Endothelial cell of umbilical vein (primary cell): ENCODE results near the gene FHOD3. TPM values are rescaled to one million over a fixed set of nuclear protein-coding genes. Genes with fewer than 3 reads are reported as not detected.

ENCODE experiments used
- BruUV-seq: library from RNA; stranded (reverse); fragments of 400-500 nt; replicated peaks from 2 replicates; lab custom pipeline; 2021; lab: Mats Ljungman, UMichigan
- CTCF ChIA-PET: fragments of 300-600, 350-600 bp; sonication (Branson Sonifier 250); formaldehyde crosslinking; loops from one replicate; lab custom pipeline; 2021; ENCODE audit warnings: antibody characterized with exemption, inconsistent platforms; lab: Charles Lee
- POLR2A ChIA-PET: fragments of 300-600, 350-600 bp; sonication (Branson Sonifier 250); formaldehyde crosslinking; loops from one replicate; lab custom pipeline; 2021; ENCODE audit warnings: antibody characterized with exemption, inconsistent platforms; lab: Charles Lee
- DNase-seq: peaks from one replicate; pipeline ENCODE4 v3.0.0-alpha.2; 2011; ENCODE audit warnings: low read depth, low spot score
- FAIRE-seq: peaks from 2 replicates; lab custom pipeline; 2011; peaks lifted over from hg19 to GRCh38; lab: Jason Lieb, UNC
- H2AFZ ChIP-seq: 2 replicates; pipeline ENCODE4 v1.6.0; 2012; ENCODE audit warnings: low read depth, low read length, control low read depth, inconsistent platforms
- H3K27ac ChIP-seq: 2 replicates; pipeline ENCODE4 v1.5.1; 2011; ENCODE audit warnings: low read depth, mild to moderate bottlenecking, control low read depth, low read length, moderate library complexity; ENCODE audit not compliant: insufficient read depth
- H3K27me3 ChIP-seq, 2 experiments: 2 replicates each; pipeline versions ENCODE4 v1.6.0 to v1.6.1; 2011; ENCODE audit warnings: low read length in 2 of 2, mixed read lengths in 1 of 2; ENCODE audit not compliant: control insufficient read depth in 2 of 2, insufficient read depth in 2 of 2
- H3K36me3 ChIP-seq, 2 experiments: 2 replicates in 1 of 2; 3 replicates in 1 of 2; pipeline ENCODE4 v1.5.1; 2011; ENCODE audit warnings: low read length in 2 of 2, mild to moderate bottlenecking in 1 of 2, moderate library complexity in 1 of 2; ENCODE audit not compliant: control insufficient read depth in 2 of 2, insufficient read depth in 2 of 2; ENCODE audit errors: extremely low read depth in 1 of 2
- H3K4me1 ChIP-seq: 3 replicates; pipeline ENCODE4 v1.5.1; 2011; ENCODE audit warnings: mild to moderate bottlenecking, low read length; ENCODE audit not compliant: control insufficient read depth, insufficient read depth; ENCODE audit errors: extremely low read depth
- H3K4me2 ChIP-seq: 2 replicates; pipeline ENCODE4 v1.6.1; 2011; ENCODE audit warnings: low read length, control low read depth, mixed read lengths; ENCODE audit not compliant: insufficient read depth
- H3K4me3 ChIP-seq, 3 experiments: fragments of 200-600 bp in 1 of 3; sonication (generic), shearing (Covaris generic) in 1 of 3; replicated peaks in 1 of 3; 2 replicates each; pipeline ENCODE4 v1.5.1; 2011 to 2016; ENCODE audit warnings: control low read depth in 3 of 3, low read length in 3 of 3, mild to moderate bottlenecking in 2 of 3, inconsistent platforms in 1 of 3, low read depth in 1 of 3, moderate library complexity in 1 of 3; ENCODE audit not compliant: insufficient read depth in 1 of 3
- H3K79me2 ChIP-seq: 2 replicates; pipeline ENCODE4 v1.6.0; 2012; ENCODE audit warnings: low read length, inconsistent platforms; ENCODE audit not compliant: control insufficient read depth, insufficient read depth
- H3K9ac ChIP-seq: replicated peaks from 2 replicates; pipeline ENCODE3; 2011; ENCODE audit warnings: low read length, control low read depth; ENCODE audit not compliant: insufficient read depth; ENCODE audit errors: extremely low read depth
- H3K9me1 ChIP-seq: replicated peaks from 3 replicates; pipeline ENCODE4 v1.6.0; 2011; ENCODE audit warnings: mild to moderate bottlenecking, low read length; ENCODE audit not compliant: control insufficient read depth, insufficient read depth; ENCODE audit errors: extremely low read depth
- H3K9me3 ChIP-seq: replicated peaks from 2 replicates; pipeline ENCODE4 v1.5.1; 2012; ENCODE audit warnings: low read length, inconsistent platforms; ENCODE audit not compliant: control insufficient read depth, insufficient read depth
- H4K20me1 ChIP-seq: replicated peaks from 2 replicates; pipeline ENCODE3; 2011; ENCODE audit warnings: mild to moderate bottlenecking, low read length; ENCODE audit not compliant: control insufficient read depth, insufficient read depth; ENCODE audit errors: extremely low read depth
- EZH2 ChIP-seq: IDR thresholded peaks from 2 replicates; pipeline ENCODE4 v1.6.1; 2012; ENCODE audit warnings: borderline replicate concordance, low read depth, mild to moderate bottlenecking, moderate library complexity, low read length, inconsistent platforms; ENCODE audit not compliant: severe bottlenecking
- FOS ChIP-seq: IDR thresholded peaks from 2 replicates; pipeline ENCODE4 v1.6.1; 2011; ENCODE audit warnings: mild to moderate bottlenecking, low read length, moderate library complexity, borderline replicate concordance; ENCODE audit not compliant: insufficient read depth
- GATA2 ChIP-seq: IDR thresholded peaks from 2 replicates; pipeline ENCODE4 v1.7.0; 2011; ENCODE audit warnings: low read depth, mild to moderate bottlenecking, moderate library complexity, mixed read lengths, low read length; ENCODE audit not compliant: insufficient read length, insufficient read depth
- JUN ChIP-seq: IDR thresholded peaks from 2 replicates; pipeline ENCODE4 v1.6.1; 2011; ENCODE audit warnings: borderline replicate concordance, low read depth; ENCODE audit not compliant: insufficient read length, insufficient read depth
- MYC ChIP-seq: IDR thresholded peaks from one replicate; pipeline ENCODE4 v1.6.1; 2011; ENCODE audit warnings: mild to moderate bottlenecking, low read depth, low read length
- POLR2A ChIP-seq: IDR thresholded peaks from 2 replicates; pipeline ENCODE4 v1.6.1; 2012; ENCODE audit warnings: low read depth, mild to moderate bottlenecking, control low read depth, low read length
- POLR2AphosphoS5 ChIP-seq: IDR thresholded peaks from 2 replicates; pipeline ENCODE4 v1.6.1; 2012; ENCODE audit warnings: low read depth, mild to moderate bottlenecking, control low read depth, low read length, moderate library complexity; ENCODE audit not compliant: insufficient read depth
- dilution Hi-C: fragments of 300-500 bp; cut with MboI; formaldehyde crosslinking; loops from one replicate; pipeline ENCODE4 v1.15.0; 2019; ENCODE audit warnings: low sequenced_read_pairs; ENCODE audit not compliant: extremely low pct_ligation_motif_present
- intact Hi-C: fragments of 100-400 bp; cut with micrococcal nuclease; formaldehyde crosslinking; loops from one replicate; pipeline ENCODE4 v1.10.0; 2022
- polyA plus RNA-seq, 4 experiments: library from polyadenylated mRNA; depleted of rRNA in 3 of 4; stranded (reverse) in 3 of 4; unstranded in 1 of 4; fragments of >200 nt; gene quantifications; 2 replicates each; pipeline versions ENCODE4 v1.2.1 to v1.2.3, GENCODE V29; 2011 to 2012; ENCODE audit warnings: missing spikeins in 1 of 4
- total RNA-seq: library from RNA; stranded (reverse); gene quantifications from 2 replicates; pipeline ENCODE4 v1.2.3, GENCODE V29; 2021
- TF ChIP-seq, protein P1 (sequence below): IDR thresholded peaks from 2 replicates; pipeline ENCODE4 v1.6.1; 2011; ENCODE audit not compliant: insufficient read depth, insufficient read length
- TF ChIP-seq, protein P2 (sequence below), 2 donors: IDR thresholded peaks; 1 replicate in 1 of 2; 2 replicates in 1 of 2; pipeline ENCODE4 v1.5.1; 2011; ENCODE audit warnings: low read length in 2 of 2, mild to moderate bottlenecking in 2 of 2, moderate library complexity in 2 of 2, control low read depth in 1 of 2, inconsistent platforms in 1 of 2, low read depth in 1 of 2; ENCODE audit not compliant: insufficient read depth in 1 of 2; ENCODE audit errors: extremely low read depth in 1 of 2

The FHOD3 gene
- total and polyA plus RNA-seq, 2 donors (not counting 3 experiments of a cell fraction or from before 2014, with no cell fraction given), result 0.06 to 1.5 TPM

DNA sequence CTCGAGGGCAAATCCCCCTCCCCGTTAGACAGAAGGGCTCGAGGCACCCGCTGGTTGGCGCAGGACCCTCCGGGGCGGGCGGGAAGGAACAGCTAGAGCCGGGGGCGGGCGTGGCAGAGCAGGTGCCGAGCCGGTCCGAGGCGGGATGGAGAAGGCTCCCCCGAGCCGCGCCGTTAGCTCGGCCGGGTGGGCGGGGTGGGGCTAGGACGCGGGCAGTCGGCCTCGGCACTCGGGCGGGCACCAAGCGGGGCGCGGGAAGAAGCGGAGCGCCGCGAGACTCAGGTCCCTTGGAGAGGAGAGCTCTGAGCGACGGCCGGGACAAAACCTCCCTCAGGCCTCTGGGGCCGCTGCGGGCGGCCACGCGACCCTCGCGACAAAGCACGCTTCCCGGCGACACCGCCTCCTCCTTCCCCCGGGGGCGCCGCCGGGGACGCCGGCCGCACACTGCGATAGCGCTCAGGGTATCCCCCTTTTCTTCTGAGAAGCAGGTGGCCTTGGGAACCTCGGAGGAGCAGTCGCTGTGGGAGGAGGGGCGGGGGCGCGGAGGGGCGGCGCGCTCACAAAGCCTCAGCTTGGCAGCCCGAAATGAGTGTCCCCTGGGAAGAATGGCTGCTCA lies 721 bp downstream of the FHOD3 start:
- peaks cover 42 to 54% of the 10 kb centered on the region in 2 experiments for H3K27me3 ChIP-seq
- H4K20me1 ChIP-seq, result no peaks in the 10 kb centered on the region
- CTCF ChIA-PET, result interaction anchor here (0.6 to 3.8 kb wide), 12 partner anchors 11 to 273 kb away, joined by 3 to 22 read pairs (median 4); no protein-coding TSS in a partner anchor
- DNase-seq, result no peak
- dilution Hi-C loops, result no loop called here
- no peak overlapping the region for H3K27ac ChIP-seq
- H3K4me3 ChIP-seq, result peak overlapping the region in 1 of 3 experiments; percentile 31
- TF ChIP-seq, protein P1, sequence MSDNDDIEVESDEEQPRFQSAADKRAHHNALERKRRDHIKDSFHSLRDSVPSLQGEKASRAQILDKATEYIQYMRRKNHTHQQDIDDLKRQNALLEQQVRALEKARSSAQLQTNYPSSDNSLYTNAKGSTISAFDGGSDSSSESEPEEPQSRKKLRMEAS, result no peak
- peak; percentile 81 for TF ChIP-seq EZH2
- no peak for TF ChIP-seq FOS
- intact Hi-C loops, result loop anchor here (5.0 to 10.0 kb wide), 5 partner anchors 111 to 457 kb away; partner anchors contain the start of genes ELP2, MOCOS and SLC39A6
- peak overlapping the region; percentile 64 for H3K4me2 ChIP-seq
- POLR2A ChIA-PET, result no interaction called here
- peak overlapping the region; percentile 60 for H2AFZ ChIP-seq
- H3K9ac ChIP-seq, result no peak overlapping the region
- no peaks in the 10 kb centered on the region for H3K79me2 ChIP-seq
- H3K9me1 ChIP-seq, result no peaks in the 10 kb centered on the region
- no peaks in the 10 kb centered on the region for H3K36me3 ChIP-seq
- no TSS peak for BruUV-seq
- peaks cover 10% of the 10 kb centered on the region for H3K4me1 ChIP-seq
- no peak for FAIRE-seq
- H3K9me3 ChIP-seq, result no peaks in the 10 kb centered on the region

DNA sequence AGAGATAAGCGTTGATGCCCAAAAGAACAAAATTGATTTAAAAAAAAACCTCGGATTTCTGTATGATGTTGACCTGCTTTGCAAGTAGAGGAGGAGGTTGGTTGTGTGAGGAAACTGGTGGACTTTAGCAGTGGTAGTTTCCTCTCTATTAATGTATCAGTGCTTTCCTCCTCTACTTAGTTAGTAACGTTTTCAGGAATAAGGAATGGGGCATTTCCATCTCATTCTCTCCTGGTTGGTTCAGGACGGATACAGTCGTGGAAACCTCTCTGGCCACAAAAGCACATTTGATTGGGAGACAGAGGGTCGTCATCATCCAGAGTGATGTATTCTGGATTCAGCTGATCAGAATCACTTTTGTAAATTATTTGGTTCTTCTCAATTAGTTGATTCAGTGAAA lies 1.5 kb downstream of the FHOD3 start:
- no peaks in the 10 kb centered on the region for H3K36me3 ChIP-seq
- no TSS peak for BruUV-seq
- H3K27ac ChIP-seq, result no peak overlapping the region
- TF ChIP-seq EZH2 (no peak), POLR2A (no peak), JUN (no peak), GATA2 (no peak), POLR2AphosphoS5 (no peak), MYC (no peak)
- TF ChIP-seq, protein P2, sequence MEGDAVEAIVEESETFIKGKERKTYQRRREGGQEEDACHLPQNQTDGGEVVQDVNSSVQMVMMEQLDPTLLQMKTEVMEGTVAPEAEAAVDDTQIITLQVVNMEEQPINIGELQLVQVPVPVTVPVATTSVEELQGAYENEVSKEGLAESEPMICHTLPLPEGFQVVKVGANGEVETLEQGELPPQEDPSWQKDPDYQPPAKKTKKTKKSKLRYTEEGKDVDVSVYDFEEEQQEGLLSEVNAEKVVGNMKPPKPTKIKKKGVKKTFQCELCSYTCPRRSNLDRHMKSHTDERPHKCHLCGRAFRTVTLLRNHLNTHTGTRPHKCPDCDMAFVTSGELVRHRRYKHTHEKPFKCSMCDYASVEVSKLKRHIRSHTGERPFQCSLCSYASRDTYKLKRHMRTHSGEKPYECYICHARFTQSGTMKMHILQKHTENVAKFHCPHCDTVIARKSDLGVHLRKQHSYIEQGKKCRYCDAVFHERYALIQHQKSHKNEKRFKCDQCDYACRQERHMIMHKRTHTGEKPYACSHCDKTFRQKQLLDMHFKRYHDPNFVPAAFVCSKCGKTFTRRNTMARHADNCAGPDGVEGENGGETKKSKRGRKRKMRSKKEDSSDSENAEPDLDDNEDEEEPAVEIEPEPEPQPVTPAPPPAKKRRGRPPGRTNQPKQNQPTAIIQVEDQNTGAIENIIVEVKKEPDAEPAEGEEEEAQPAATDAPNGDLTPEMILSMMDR (IDR thresholded peaks at IDR 0.05; ENCODE audit: extremely low read depth in 1 of 2, insufficient read depth in 1 of 2, low read depth in 1 of 2, low read length in 2 of 2), result no peak
- dilution Hi-C loops (no loop called here), intact Hi-C loops (loop anchor here (5.0 to 10.0 kb wide), 5 partner anchors 112 to 456 kb away; partner anchors contain the start of genes ELP2, MOCOS and SLC39A6)
- no peaks in the 10 kb centered on the region for H3K79me2 ChIP-seq
- no peak overlapping the region for H3K4me2 ChIP-seq
- no peak overlapping the region for H3K4me3 ChIP-seq
- H2AFZ ChIP-seq, result no peak overlapping the region
- H3K9me3 ChIP-seq, result no peaks in the 10 kb centered on the region
- DNase-seq (no peak), FAIRE-seq (no peak)
- no peaks in the 10 kb centered on the region for H4K20me1 ChIP-seq
- H3K27me3 ChIP-seq, result peaks cover 39 to 52% of the 10 kb centered on the region in 2 experiments
- peaks cover 10% of the 10 kb centered on the region for H3K4me1 ChIP-seq
- H3K9ac ChIP-seq, result no peak overlapping the region
- no peaks in the 10 kb centered on the region for H3K9me1 ChIP-seq
- ChIA-PET CTCF (interaction anchor here (0.6 to 3.8 kb wide), 4 partner anchors 11 to 113 kb away, joined by 3 to 22 read pairs (median 6); no protein-coding TSS in a partner anchor), POLR2A (no interaction called here)
